ENCODE results near the gene SIVA1.

Gene SIVA1

DNA sequence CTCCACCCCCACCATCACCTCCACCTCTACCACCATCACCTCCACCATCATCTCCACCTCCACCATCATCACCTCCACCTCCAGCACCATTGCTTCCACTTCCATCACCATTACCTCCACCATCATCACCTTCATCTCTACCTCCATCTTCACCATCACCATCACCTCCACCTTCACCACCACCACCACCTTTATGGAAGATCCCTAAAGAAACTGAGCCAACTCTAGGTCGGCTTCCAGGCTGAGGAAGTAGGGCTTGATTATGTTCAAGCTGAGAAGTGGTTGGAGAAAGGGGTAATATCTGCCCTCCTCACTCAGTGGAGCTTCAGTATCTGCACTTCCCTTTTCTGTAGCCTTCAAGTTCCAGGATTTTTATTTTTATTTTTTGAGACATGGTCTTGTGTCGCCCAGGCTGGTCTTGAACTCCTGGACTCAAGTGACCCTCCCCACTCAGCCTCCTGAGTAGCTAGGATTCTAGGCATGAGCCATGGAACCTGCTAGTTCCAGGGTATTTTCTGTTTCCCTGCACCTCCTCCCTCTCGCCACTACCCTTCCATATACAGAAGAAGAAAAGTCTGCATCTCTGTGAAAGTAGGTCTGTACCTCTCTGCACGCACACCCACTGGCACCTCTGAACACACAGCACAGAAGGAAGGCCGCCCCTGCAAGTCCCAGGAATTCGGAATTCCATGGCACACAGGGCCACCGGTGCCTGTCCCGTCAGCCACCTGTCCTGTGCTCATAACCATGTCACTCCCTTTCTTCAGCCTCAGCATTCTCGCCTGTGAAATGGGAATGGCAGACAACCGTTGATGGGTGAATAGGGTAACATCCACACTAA, 53.9 kb downstream of the SIVA1 start:
- no peak for ATAC-seq
- TF ChIP-seq OSR1 (CRISPR knock-in tag; IDR thresholded peaks at IDR 0.05) = no peak
- TF ChIP-seq, protein P1, sequence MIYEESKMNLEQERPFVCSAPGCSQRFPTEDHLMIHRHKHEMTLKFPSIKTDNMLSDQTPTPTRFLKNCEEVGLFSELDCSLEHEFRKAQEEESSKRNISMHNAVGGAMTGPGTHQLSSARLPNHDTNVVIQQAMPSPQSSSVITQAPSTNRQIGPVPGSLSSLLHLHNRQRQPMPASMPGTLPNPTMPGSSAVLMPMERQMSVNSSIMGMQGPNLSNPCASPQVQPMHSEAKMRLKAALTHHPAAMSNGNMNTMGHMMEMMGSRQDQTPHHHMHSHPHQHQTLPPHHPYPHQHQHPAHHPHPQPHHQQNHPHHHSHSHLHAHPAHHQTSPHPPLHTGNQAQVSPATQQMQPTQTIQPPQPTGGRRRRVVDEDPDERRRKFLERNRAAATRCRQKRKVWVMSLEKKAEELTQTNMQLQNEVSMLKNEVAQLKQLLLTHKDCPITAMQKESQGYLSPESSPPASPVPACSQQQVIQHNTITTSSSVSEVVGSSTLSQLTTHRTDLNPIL (CRISPR knock-in tag; IDR thresholded peaks at IDR 0.05; ENCODE audit: low read depth) = no peak
- TF ChIP-seq PPARA (CRISPR knock-in tag; IDR thresholded peaks at IDR 0.05; ENCODE audit: borderline replicate concordance) = no peak
- no peak for TF ChIP-seq CSDC2 (CRISPR knock-in tag; IDR thresholded peaks at IDR 0.05)
- TF ChIP-seq, protein P2, sequence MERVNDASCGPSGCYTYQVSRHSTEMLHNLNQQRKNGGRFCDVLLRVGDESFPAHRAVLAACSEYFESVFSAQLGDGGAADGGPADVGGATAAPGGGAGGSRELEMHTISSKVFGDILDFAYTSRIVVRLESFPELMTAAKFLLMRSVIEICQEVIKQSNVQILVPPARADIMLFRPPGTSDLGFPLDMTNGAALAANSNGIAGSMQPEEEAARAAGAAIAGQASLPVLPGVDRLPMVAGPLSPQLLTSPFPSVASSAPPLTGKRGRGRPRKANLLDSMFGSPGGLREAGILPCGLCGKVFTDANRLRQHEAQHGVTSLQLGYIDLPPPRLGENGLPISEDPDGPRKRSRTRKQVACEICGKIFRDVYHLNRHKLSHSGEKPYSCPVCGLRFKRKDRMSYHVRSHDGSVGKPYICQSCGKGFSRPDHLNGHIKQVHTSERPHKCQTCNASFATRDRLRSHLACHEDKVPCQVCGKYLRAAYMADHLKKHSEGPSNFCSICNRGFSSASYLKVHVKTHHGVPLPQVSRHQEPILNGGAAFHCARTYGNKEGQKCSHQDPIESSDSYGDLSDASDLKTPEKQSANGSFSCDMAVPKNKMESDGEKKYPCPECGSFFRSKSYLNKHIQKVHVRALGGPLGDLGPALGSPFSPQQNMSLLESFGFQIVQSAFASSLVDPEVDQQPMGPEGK (CRISPR knock-in tag; IDR thresholded peaks at IDR 0.05; ENCODE audit: borderline replicate concordance) = no peak
- no peak for TF ChIP-seq ZFP3 (CRISPR knock-in tag; IDR thresholded peaks at IDR 0.05)
- no peak for TF ChIP-seq ZNF8 (CRISPR knock-in tag; IDR thresholded peaks at IDR 0.05)
- no peak for TF ChIP-seq CSRNP3 (CRISPR knock-in tag; IDR thresholded peaks at IDR 0.05)
- no peak for TF ChIP-seq ZNF70 (CRISPR knock-in tag; IDR thresholded peaks at IDR 0.05)
- no peak for TF ChIP-seq ESRRG (CRISPR knock-in tag; IDR thresholded peaks at IDR 0.05)
- no peak for TF ChIP-seq BACH2 (CRISPR knock-in tag; IDR thresholded peaks at IDR 0.05; ENCODE audit: borderline replicate concordance)
- no peak for TF ChIP-seq SNAI2 (CRISPR knock-in tag; IDR thresholded peaks at IDR 0.05)
- no peak for TF ChIP-seq ZFP30 (CRISPR knock-in tag; IDR thresholded peaks at IDR 0.05)
- TF ChIP-seq RARB (CRISPR knock-in tag; IDR thresholded peaks at IDR 0.05) = no peak
- no peak for TF ChIP-seq TCF4 (CRISPR knock-in tag; IDR thresholded peaks at IDR 0.05; ENCODE audit: borderline replicate concordance)
- no peak for TF ChIP-seq GLIS3 (CRISPR knock-in tag; IDR thresholded peaks at IDR 0.05)
- no peak for TF ChIP-seq ISL1 (CRISPR knock-in tag; IDR thresholded peaks at IDR 0.05)
- TF ChIP-seq ARNTL (CRISPR knock-in tag; IDR thresholded peaks at IDR 0.05; ENCODE audit: borderline replicate concordance, low read depth) = no peak
- no peak for TF ChIP-seq TOX (CRISPR knock-in tag; IDR thresholded peaks at IDR 0.05; ENCODE audit: borderline replicate concordance)

DNA sequence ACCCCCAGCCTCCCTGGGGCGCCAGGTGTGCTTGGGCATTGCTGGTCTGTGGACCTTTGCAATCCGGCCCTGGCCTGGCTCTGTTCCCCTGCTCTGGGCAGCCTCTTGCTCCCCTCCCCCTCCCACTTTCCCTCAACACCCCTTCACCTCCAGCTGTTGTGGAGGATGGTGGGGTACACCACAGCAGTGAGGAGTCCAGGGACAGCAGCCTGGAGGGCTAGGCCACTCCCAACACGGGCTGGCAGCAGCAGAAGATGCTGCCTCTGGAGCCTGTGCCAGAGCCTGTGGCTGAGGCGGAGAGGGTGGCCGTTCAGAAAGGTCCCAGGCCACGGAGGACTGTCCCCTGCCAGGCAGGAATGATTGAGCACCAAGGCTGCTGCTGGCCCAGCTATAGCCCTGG, 55.5 kb downstream of the SIVA1 start:
- TF ChIP-seq TOX (CRISPR knock-in tag; IDR thresholded peaks at IDR 0.05; ENCODE audit: borderline replicate concordance) (no peak), ZNF8 (CRISPR knock-in tag; IDR thresholded peaks at IDR 0.05) (no peak), POU6F1 (CRISPR knock-in tag; IDR thresholded peaks at IDR 0.05; ENCODE audit: borderline replicate concordance, low read depth) (no peak), ZFP3 (CRISPR knock-in tag; IDR thresholded peaks at IDR 0.05) (no peak), CSRNP3 (CRISPR knock-in tag; IDR thresholded peaks at IDR 0.05) (no peak), ZFP30 (CRISPR knock-in tag; IDR thresholded peaks at IDR 0.05) (no peak), RARB (CRISPR knock-in tag; IDR thresholded peaks at IDR 0.05) (no peak), ESRRG (CRISPR knock-in tag; IDR thresholded peaks at IDR 0.05) (no peak), SNAI2 (CRISPR knock-in tag; IDR thresholded peaks at IDR 0.05) (no peak), PPARA (CRISPR knock-in tag; IDR thresholded peaks at IDR 0.05; ENCODE audit: borderline replicate concordance) (no peak), TCF4 (CRISPR knock-in tag; IDR thresholded peaks at IDR 0.05; ENCODE audit: borderline replicate concordance) (no peak), OSR1 (CRISPR knock-in tag; IDR thresholded peaks at IDR 0.05) (no peak), ZC3H10 (CRISPR knock-in tag; IDR thresholded peaks at IDR 0.05) (no peak), ISL1 (CRISPR knock-in tag; IDR thresholded peaks at IDR 0.05) (no peak)
- TF ChIP-seq, protein P3, sequence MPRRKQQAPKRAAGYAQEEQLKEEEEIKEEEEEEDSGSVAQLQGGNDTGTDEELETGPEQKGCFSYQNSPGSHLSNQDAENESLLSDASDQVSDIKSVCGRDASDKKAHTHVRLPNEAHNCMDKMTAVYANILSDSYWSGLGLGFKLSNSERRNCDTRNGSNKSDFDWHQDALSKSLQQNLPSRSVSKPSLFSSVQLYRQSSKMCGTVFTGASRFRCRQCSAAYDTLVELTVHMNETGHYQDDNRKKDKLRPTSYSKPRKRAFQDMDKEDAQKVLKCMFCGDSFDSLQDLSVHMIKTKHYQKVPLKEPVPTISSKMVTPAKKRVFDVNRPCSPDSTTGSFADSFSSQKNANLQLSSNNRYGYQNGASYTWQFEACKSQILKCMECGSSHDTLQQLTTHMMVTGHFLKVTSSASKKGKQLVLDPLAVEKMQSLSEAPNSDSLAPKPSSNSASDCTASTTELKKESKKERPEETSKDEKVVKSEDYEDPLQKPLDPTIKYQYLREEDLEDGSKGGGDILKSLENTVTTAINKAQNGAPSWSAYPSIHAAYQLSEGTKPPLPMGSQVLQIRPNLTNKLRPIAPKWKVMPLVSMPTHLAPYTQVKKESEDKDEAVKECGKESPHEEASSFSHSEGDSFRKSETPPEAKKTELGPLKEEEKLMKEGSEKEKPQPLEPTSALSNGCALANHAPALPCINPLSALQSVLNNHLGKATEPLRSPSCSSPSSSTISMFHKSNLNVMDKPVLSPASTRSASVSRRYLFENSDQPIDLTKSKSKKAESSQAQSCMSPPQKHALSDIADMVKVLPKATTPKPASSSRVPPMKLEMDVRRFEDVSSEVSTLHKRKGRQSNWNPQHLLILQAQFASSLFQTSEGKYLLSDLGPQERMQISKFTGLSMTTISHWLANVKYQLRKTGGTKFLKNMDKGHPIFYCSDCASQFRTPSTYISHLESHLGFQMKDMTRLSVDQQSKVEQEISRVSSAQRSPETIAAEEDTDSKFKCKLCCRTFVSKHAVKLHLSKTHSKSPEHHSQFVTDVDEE (CRISPR knock-in tag; IDR thresholded peaks at IDR 0.05) = no peak
- no peak for ATAC-seq

Measured in SK-N-SH treated with all-trans-retinoic acid at 6 μM for 48 hours (cell line).